IPS-11a (cell line): ENCODE data around the gene VEZF1.

Experiments
- H3K4me3 ChIP-seq: one replicate; pipeline ENCODE4 v1.5.1; 2013; ENCODE audit warnings: low read depth, low read length, control low read depth

VEZF1 gene

GRCh38 chr17:57999010-57999495 lies 11.0 kb upstream of the VEZF1 start:
- H3K4me3 ChIP-seq: no peak overlapping the region

DNA sequence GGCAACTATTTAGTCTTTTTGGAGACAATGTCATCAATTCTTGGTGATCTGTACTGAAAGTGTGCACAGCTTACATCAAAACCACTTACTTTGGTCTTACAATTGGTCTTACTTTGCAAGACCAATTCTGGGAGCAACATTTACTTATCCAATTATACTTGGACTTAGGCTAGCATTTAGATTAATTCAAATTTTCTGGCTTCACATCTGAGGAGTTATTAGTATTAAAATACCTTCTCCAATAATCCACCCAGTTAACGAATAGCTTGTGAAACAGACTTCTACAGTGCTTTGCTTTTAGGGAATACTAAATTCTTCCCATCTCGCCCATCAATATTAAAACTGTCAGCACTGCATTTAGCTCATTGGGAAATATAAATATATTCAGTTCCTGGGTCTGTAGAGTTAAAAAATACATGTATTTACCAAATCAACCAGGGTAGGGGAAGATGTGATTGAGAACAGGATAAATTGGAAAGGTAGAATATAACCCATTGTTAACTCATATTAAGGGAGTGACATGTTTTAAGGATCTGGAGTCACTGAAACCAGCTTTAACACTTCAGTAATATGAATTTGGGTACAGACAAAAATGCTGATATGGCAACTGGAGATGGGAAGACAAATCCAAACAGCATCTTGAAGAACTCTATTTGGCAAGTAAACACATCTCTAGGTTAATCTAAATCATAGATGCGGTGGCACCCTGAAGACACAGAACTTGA lies 9.2 kb upstream of the VEZF1 start:
- no peak overlapping the region for H3K4me3 ChIP-seq

DNA sequence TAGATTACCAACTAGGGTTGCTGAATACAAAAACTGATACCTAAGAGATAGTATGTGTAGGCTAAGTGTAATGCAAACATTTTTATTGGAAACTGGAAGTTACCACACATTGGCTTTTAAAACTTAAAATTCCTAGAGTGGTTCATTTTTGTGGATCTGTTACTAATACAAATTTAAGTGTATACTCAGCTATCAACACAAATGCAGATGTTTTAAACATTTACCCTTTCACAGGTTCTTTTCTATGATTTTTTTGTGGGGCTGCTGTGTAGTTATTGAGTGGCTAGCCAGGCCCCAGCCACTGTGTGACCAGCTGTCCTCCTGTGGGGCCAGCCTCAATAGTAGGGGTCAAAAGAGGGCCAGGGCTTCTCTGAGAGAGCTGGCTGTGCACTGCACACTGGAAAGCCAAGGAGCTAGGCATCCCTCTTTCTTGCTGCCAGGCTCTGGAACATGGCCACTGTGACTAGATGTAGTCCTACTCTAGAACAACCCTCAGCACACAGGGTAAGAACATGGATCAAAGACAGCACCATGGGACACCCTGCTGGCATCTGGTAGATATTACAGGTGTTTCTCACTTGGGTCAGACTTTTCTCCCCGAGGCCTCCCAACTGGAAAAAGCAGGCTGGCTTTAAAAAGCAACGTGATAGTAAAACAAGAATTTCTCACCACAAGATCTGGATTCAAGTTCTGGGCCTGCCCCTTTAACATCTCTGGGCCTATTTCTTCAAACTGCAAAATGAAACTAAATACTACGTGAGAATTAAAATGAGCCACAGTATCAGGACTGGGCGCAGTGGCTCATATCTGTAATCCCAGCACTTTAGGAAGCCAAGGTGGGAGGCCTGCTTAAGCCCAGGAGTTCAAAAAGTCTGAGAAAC lies 7.3 kb upstream of the VEZF1 start:
- H3K4me3 ChIP-seq: no peak overlapping the region

- no peak overlapping the region for H3K4me3 ChIP-seq
Measured at GRCh38 chr17:57994436-57994835, 6.4 kb upstream of the VEZF1 start.

DNA sequence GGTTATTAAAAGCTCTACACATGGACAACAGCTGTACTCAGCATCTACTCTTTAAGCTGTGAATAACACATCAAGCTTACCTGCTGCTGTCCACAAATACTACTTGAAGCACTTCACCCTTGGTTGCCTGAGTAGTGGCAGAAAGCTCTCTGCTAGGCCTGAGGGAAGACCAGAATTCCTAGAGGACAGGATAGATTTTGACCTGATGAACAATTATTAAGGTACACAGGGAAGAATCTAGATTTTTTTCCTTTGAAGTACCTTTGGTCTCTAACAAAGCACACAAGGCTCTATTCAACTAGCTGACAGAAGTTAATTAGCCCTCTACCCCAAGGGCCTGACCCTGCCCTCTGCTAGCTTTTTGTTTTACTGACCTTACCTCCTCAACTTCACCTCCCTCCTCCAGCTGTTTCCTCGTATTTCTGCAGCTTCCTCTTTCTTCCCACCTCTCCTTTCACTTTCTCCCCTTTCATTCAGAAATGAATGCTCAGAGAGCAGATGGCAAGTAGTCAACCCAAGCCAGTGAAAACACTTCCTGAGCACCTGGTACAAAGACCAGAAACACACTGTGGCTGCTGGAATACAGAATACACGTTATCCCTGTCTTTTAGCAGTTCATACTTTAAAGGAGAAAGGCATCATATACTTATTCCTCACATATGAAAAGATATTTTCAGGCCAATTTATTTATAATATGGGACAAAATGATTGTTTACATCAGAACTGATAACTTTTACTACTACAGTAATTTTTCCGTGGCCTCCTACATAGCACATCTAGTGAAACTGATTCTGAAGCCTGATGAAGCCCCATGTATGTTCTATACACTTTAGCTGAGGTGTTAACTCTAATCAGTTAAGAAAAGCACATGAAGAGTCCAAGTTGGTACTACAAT lies 5.7 kb upstream of the VEZF1 start:
- H3K4me3 ChIP-seq: no peak overlapping the region

GRCh38 chr17:57991537-57991936 lies 3.5 kb upstream of the VEZF1 start:
- no peak overlapping the region for H3K4me3 ChIP-seq

- H3K4me3 ChIP-seq: no peak overlapping the region
Measured at GRCh38 chr17:57990037-57990436, 2.0 kb upstream of the VEZF1 start.

DNA sequence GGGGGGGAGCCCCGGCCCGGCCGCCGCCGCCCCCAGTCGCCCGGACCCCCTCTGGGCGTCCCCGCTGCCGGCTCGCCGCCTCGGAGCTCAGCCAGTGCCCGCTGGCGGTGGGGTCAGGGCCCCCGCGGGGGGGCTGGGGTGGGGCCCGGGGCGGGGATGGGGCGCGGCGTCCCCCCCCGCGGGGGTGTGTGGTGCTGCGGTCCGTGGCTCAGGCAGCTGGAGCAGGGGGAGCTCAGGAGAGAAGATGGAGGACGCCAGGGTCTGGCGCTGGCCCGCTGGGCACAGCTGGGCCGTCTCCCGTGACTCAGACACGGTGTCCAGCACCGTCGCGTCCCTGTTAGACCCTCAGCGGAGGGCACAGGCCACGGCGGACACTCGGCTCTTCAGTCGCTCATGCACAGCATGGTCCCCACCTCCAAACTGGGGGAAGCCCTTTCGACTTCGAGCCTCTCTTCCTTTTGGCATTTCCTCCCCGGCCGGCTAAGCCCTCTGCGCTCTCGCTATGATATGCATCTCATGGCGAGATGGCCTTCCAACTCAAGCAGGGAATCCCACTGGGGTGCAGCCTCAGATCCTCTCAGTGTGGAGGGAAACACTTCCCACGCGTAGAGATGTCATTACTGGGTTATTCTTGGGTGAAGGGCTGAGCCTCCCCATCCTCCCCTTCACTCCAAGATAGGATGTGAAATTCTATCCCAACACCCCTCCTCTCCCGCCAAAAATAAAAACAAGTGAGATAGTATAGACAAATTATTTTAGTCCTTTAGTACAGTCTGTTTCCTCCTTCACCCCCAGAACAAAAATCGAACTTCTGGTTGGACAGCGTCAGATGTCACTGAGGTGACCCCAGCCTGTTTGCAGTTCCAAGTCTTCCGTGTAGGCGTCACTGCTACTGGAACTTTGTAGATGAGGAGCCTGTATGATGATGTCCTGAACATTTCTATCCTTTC lies 522 bp upstream of the VEZF1 start:
- H3K4me3 ChIP-seq: peak overlapping the region; percentile 75

DNA sequence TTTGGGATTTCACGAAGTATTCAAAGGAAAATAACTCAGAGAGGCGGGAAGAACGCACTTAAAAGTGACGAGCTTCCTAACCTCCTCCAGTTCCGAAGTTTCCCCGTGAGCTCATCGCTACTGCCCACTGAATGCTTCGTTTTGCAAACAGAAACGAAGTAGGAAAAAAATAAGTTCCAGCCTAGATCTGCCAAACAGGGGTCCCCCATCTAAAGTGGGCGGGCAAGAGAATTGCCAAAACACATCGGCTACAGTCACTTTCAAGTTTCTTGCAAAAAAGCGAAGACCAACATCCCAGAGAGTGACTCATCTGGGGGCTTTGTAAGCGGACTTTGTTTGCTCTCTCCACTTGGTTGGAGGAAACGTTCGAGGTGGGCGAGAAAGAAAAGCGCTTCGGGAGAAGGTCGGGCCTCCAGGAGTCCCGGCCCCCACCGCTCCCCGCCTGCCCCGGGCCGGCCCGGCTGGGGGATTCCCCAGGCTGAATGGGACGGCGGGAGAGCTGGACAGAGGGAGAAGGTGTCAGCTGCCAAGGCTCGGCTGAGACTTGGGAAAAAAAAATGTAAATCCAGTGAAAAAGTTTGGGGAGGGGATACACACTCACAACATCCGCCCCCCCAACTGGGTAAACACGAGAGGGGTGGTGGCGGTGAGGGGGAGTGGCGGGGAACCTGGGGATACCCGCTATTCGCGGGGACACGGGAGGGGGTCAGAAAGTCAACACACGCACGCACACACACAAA lies 1.0 kb downstream of the VEZF1 start:
- peak overlapping the region; percentile 78 for H3K4me3 ChIP-seq

- no peak overlapping the region for H3K4me3 ChIP-seq
Measured at GRCh38 chr17:57985675-57985974, 2.4 kb downstream of the VEZF1 start.

- no peak overlapping the region for H3K4me3 ChIP-seq
Measured at GRCh38 chr17:57984936-57985674, 2.9 kb downstream of the VEZF1 start.

DNA sequence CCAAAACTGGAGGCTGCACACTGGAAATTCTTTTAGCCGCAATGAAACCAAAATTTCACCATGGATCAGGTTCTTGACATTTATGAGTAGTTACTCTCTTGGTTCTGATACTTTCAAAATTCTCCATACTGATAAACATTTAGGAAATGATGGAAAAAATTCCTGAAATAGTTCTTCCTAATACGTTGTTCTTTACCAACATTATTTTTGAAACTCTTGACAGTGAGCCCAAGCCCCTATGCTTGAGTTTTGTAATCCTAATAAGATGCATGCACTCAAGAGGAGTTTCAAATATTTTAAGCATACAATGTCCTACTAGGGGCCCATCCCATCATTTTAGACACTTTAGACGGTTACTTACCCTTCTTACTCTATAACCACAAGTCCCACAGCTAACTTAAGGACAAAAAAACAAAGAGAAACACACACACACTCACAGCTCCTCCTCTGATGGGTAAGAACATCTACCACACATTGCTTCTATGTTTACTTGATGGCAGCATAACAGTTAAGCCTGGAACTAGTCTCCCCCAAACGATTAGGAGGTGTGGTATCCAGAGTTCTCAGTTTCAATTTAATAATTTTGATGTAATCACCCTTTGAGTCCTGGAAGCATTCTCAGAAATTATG lies 3.7 kb downstream of the VEZF1 start:
- H3K4me3 ChIP-seq: no peak overlapping the region

DNA sequence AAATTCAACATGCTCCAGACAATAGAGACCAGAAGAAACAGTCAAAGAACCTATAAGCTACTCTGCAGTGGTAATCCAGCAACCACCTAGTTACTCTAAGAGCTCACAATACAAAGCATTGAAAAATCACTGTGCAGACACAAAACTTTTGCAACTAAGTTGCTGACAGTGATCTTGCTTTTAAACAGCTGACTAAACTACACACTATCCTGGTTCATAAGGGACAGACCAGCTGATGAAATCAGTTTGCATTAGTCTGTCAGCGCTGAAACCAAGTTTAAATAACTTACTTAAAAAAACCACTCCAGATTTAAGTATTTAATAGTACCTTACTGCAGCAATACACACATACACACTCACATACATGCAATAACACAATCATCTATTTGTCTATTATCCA lies 4.6 kb downstream of the VEZF1 start:
- no peak overlapping the region for H3K4me3 ChIP-seq

GRCh38 chr17:57982452-57983170 lies 5.4 kb downstream of the VEZF1 start:
- H3K4me3 ChIP-seq: no peak overlapping the region

DNA sequence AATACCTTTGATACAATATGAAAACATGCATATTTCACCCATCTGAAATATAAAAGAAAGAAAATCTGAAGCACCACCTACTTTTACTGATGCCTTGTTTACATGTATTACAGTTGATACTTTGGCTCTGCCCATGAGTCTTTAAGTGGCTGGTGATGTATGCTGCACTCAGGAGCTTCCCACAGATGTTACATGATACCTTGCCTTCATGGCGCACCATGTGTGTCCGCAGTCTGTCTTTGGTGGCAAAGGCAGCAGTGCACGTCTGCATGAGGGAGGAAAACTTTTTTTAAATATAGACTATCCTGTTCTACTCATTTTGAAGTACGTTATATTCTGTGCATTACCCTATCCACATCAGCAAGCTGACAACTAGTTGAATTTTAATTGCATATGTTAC lies 7.5 kb downstream of the VEZF1 start:
- H3K4me3 ChIP-seq: no peak overlapping the region

DNA sequence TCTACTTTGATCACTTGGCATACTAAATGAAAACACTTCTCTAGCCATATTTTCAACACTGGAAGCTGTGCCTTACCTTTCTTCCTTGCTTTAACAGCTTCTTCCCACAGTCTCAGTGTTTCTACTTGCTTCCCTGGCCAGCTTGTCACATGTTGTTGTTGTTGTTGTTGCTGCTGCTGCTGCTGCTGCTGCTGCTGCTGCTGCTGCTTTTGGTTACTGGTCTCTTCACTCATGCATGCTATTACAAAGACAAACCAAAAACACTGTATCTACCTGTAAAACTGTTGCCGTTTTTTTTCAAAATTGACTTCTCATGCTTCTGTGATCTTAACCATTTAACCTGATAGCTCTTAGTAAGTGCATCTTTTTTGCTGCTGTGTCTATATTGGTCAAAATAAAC lies 9.0 kb downstream of the VEZF1 start:
- no peak overlapping the region for H3K4me3 ChIP-seq

- no peak overlapping the region for H3K4me3 ChIP-seq
Measured at GRCh38 chr17:57976594-57976993, 11.5 kb downstream of the VEZF1 start.

- H3K4me3 ChIP-seq: no peak overlapping the region
Measured at GRCh38 chr17:57975044-57975443, 13.0 kb downstream of the VEZF1 start.
